ENCODE measurements around the gene USF2.

The USF2 gene

GRCh38 chr19:35241417-35241816 is 27.3 kb upstream of the USF2 start:
- DNase-seq = no peak

DNA sequence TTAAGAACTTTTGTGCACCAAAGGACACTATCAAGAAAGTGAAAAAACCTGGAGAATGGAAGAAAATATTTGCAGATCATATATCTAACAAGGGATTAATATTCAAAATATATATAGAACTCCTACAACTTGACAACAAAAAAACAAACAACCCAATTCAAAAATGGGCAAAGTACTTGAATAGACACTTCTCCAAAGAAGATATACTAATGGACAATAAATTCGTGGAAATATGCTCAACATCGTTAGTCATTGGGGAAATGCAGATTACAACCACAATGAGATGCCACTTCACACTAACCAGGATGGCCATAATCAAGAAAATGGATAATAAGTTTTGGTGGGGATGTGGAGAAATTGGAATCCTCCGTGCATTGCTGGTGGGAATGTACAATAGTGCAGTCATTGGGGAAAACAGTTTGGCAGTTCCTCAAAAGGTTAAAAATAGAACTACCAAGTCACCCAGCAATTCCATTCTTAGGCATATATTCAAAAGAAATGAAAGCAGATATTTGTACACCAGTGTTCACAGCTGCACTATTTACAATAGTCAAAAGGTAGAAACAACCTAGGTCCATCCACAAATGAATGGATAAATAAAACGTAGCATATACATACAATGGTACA is 22.2 kb upstream of the USF2 start:
- DNase-seq = no peak

- peak in 1 of 56 donors; percentile 18 for DNase-seq
Measured at GRCh38 chr19:35247526-35248309, 21.0 kb upstream of the USF2 start.

DNA sequence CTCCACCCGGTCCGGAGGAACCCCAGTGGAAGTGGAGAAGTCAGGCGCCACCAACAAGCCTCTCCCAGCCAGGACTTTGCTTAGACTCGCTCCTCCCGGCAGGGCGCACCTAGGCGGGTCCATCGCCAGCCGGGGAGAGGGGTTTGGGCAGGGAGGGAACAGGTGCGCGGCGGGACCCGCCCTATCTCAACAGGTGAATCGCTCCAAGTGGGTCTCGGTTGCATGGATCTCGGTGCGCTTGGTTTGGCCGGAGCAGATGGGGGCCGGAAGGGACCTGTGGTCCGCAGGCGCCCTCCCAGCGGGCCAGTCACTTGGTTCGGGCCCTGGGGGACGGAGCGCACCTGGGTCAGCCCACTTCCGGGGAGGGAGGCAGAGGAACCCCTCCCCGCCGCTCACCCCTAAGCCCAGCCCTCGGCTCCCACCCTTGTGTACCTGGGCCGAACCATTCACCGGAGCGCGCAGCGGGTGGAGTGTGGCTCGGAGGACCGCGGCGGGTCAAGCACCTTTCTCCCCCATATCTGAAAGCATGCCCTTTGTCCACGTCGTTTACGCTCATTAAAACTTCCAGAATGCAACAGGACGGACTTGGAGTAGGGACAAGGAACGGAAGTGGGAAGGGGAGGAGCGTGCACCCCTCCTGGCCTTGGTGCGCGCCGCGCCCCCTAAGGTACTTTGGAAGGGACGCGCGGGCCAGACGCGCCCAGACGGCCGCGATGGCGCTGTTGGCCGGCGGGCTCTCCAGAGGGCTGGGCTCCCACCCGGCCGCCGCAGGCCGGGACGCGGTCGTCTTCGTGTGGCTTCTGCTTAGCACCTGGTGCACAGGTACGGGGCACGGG is 20.2 kb upstream of the USF2 start, which contains the start of gene LSR:
Gene LSR, plus strand, starts transcription at position 693 of the 836 bp plus-strand sequence. Its CDS starts 21 bp downstream, at position 714.
- DNase-seq = no peak

DNA sequence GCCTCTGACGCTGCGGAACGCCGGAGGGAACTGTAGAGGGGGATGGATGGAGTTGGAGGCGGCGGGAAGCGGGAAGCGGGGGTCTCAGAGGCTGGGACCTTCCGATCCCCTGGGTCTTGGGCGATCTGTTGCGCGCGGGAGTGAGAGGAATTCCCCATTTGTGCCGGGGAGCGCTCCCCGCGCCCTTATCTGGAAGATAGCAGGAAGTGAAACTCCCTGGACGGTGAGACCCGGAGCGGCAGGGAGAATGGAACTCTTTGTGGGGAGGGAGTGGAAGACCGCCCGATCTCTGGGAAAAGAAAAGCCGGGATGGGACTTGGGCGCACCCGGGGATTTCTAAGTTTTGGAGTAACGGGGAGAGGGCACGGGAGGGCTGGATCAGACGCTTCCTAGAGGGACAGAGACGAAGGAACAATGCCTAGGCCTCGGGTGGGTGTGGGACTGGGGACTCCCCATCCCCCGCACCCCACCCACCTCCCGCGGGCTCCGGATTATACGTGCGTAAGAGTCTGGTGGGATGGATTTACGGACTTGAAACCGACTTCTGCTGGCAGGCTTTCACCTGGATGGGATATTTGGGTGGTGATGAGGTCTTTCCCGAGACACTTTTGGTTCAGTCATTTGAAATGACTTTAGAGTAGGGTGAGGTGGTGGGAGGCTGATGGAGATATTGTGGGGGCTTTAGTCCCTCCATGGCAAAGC is 19.5 kb upstream of the USF2 start:
- no peak for DNase-seq

- DNase-seq = no peak
Measured at GRCh38 chr19:35249848-35250711, 18.7 kb upstream of the USF2 start.

DNA sequence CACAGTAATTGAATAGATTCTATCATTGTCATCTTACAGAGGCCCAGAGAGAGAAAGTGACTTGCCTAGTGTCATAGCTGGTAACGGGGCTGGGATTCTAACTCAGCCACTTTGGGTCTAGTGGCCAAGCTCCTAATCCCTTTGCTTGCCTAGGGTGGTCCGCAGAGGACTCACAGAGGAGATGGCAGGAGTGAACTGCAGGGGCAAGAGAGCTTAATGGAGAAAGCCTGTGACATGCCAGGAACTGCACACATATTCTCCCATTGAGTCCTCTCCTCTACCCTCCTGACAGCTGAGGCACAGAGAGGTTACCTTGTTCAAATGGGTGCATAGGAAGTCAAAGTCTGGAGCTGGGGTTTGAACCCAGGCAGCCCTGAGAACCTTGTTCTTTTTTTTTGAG is 17.3 kb upstream of the USF2 start:
- DNase-seq = no peak

DNA sequence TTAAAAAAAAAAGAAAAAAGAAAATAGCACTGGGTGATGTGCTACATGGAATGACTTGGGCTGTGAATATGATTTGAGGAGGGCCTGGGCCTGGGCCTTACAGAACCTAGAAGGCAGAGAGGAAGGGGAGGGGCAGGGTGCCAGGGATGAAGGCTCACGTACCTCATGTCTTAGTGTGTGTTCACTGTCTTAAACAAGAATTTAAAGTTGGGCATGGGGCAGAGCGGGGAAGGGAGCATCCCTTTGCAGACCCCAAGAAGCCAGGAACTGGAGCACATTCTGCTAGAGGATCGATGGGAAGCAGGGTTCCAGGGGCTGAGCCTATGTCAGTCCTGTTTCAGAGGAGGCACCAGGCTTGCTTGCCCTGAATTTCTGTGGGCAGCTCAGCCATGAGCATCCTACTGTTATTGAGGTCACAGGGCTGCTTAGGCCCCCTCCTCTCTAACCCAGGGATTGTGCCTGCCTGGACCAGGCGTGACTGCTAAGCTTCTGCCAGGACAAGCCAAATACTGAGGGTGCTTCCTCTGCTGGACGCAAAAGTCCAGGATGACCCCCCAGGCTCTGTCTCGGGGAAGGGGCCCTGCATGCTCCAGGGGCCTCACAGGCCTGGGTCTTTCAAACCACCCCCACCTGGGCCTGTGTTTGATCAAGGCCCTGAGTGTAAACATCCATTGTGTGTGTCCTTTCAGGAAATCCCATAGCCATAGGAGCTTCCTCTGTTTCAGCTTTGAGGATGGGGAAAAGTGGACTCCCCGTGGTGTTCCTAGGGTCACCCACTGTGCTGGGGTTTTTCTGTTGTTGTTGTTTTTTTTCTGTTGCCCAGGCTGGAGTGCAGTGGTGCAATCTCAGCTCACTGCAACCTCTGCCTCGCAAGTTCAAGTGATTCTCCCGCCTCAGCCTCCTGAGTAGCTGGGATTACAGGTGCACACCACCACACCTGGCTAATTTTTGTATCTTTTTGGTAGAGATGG is 15.2 kb upstream of the USF2 start:
- no peak for DNase-seq

GRCh38 chr19:35254341-35255297 is 14.1 kb upstream of the USF2 start:
- DNase-seq = no peak

DNA sequence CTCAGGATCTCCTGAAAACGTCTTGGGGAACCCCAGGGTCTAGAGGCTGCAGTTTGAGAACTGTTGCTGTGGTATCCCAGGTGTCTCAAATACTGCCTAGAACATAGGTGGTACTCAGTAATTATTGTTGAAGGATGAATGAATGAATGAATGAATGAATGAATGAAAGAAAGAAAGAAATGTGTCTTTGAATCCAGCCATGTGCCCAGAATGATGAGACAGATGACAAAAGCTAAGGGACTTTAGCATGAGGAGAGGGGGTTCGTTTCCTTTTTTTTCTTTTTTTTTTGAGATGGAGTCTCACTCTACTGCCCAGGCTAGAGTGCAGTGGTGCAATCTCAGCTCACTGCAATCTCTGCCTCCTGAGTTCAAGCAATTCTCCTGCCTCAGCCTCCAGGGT is 12.2 kb upstream of the USF2 start:
- DNase-seq = no peak

- DNase-seq = no peak
Measured at GRCh38 chr19:35257113-35257461, 11.7 kb upstream of the USF2 start.

GRCh38 chr19:35260694-35261304 is 8.0 kb upstream of the USF2 start:
- DNase-seq = no peak

DNA sequence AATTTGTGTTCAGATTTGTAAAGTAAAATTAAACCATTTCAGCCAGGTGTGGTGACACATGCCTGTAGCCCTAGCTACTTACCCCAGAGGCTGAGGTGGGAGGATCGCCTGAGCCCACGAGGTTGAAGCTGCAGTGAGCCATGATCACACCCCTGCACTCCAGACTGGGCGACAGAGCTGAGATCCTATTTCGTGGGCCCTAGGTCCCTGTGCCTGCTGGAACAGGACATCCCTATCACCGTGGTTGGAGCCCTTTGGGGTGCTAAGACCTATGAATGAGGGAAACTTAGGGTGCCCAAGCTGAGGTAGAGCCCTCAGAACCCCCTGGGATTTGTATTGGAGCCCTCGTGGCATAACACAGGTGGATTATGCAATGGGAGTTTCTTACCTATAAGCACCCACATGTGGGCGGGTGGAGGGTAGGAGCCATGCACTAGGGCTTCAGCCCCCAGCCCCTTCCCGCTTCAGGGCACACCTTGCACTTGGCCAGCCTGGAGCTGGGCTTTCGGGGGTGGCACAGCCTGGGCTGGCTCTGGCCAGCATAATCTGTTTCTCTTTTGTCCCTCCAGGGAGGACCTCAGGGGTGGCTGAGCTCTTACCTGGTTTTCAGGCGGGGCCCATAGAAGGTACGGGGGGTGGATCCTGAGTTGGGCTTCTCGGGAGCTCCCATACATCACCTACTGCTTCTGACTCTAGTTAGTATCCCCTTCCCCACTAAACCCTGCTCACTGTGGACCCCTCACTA is 7.2 kb upstream of the USF2 start:
- no peak for DNase-seq

DNA sequence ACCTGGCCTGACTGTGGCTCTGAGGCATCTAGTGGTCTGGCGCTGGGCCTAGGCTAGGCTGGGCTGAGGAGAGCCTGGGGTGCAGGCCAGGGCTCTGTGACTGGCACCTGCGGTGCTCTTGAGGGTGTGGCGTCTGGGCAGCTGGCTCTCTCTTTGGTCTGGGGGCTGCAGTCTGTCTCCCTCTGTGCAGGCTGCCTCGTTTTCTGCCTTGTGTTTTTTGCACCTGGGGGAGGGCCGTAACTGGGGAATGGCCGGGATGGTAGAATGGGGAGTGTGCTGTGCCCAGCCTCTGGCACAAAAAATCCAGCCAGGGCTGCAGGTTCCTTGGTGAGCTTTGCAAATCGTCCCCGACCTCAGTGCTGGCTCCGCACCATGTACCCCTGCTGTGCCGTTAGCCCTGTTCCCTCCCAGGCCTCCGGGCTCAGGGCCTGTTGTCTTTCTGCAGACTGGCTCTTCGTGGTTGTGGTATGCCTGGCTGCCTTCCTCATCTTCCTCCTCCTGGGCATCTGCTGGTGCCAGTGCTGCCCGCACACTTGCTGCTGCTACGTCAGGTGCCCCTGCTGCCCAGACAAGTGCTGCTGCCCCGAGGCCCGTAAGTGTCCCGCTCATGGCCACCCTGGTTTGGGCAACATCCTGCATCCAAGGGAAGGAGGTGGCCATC is 6.5 kb upstream of the USF2 start:
- DNase-seq = no peak

- DNase-seq = no peak
Measured at GRCh38 chr19:35264268-35265125, 4.3 kb upstream of the USF2 start.

Data from amygdala (tissue), 56 donors.